Stimulated activated CD4-positive, alpha-beta T cell treated with anti-CD3 and anti-CD28 coated beads, Interleukin-4, amount 100 ng/mL, for 4 hours (primary cell): ENCODE measurements around the gene HFE.
"Not testable (repeated sequence)": the region's sequence is repeated elsewhere in the genome, so short reads cannot be mapped to it uniquely, and the experiment has no call there.

Source experiments
- DNase-seq, 2 experiments: peaks; one replicate each; pipeline ENCODE4 v3.0.0-alpha.2; 2020

HFE gene

GRCh38 chr6:26059941-26060340 is 27.3 kb upstream of the HFE start:
- DNase-seq: no peak

- DNase-seq: peak in 1 of 2 experiments; percentile 21
Measured at GRCh38 chr6:26064619-26065257, 22.5 kb upstream of the HFE start.

DNA sequence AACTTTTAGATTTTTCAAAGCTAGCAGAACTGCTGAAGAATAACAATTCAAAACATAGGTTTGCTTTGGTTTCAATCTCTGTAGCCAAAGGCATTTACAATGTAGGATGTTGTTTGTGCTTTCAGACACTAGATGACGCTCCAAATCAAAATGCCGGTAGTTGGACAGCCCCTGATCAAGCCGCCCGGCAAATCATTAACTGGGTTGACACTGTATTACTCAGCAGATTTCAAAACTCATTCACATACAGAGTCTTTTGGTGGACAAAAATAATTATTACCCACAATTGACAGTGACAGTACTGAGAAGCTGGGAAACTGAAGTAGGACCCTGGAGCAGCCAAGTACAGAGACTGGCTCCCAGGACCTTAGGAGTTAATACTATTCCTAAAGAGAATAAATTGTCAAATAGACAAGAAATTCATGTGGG is 21.3 kb upstream of the HFE start:
- DNase-seq: peak; percentile 24 to 47

- no peak for DNase-seq
Measured at GRCh38 chr6:26067367-26067766, 19.9 kb upstream of the HFE start.

- DNase-seq: no peak
Measured at GRCh38 chr6:26068036-26068435, 19.2 kb upstream of the HFE start.

- DNase-seq: no peak
Measured at GRCh38 chr6:26071135-26071534, 16.1 kb upstream of the HFE start.

- DNase-seq: no peak
Measured at GRCh38 chr6:26075063-26075717, 12.0 kb upstream of the HFE start.

GRCh38 chr6:26078066-26078465 is 9.2 kb upstream of the HFE start:
- DNase-seq: not testable (repeated sequence)

- DNase-seq: not testable (repeated sequence)
Measured at GRCh38 chr6:26081096-26081495, 6.1 kb upstream of the HFE start.

DNA sequence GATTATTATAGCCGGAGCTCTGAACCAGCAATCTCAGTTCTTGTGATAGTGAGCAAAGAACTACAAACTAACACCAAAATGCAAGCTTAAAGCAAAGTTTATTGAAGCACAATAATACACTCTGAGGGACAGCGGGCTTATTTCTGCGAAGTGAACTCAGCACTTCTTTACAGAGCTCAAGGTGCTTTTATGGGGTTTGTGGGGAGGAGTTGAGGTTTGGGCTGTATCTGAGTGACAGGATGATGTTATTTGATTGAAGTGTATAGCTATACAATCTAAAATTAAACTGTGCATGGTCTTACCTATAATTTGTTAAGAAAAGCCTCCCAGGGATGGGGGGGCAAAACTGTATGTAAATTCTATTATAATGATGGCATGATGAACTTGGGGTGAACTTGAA is 1.0 kb upstream of the HFE start:
- peak in 1 of 2 experiments; percentile 32 for DNase-seq

- DNase-seq: no peak
Measured at GRCh38 chr6:26088344-26088743, 1.1 kb downstream of the HFE start.

DNA sequence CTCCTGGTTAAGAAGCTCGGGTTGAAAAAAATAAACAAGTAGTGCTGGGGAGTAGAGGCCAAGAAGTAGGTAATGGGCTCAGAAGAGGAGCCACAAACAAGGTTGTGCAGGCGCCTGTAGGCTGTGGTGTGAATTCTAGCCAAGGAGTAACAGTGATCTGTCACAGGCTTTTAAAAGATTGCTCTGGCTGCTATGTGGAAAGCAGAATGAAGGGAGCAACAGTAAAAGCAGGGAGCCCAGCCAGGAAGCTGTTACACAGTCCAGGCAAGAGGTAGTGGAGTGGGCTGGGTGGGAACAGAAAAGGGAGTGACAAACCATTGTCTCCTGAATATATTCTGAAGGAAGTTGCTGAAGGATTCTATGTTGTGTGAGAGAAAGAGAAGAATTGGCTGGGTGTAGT is 2.0 kb downstream of the HFE start:
- no peak for DNase-seq

GRCh38 chr6:26092443-26092842 is 5.2 kb downstream of the HFE start:
- no peak for DNase-seq

- no peak for DNase-seq
Measured at GRCh38 chr6:26094036-26094435, 6.8 kb downstream of the HFE start.

DNA sequence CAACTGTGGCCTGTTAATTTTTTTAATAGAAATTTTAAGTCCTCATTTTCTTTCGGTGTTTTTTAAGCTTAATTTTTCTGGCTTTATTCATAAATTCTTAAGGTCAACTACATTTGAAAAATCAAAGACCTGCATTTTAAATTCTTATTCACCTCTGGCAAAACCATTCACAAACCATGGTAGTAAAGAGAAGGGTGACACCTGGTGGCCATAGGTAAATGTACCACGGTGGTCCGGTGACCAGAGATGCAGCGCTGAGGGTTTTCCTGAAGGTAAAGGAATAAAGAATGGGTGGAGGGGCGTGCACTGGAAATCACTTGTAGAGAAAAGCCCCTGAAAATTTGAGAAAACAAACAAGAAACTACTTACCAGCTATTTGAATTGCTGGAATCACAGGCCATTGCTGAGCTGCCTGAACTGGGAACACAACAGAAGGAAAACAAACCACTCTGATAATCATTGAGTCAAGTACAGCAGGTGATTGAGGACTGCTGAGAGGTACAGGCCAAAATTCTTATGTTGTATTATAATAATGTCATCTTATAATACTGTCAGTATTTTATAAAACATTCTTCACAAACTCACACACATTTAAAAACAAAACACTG is 10.1 kb downstream of the HFE start:
- DNase-seq: peak; percentile 47 to 57

DNA sequence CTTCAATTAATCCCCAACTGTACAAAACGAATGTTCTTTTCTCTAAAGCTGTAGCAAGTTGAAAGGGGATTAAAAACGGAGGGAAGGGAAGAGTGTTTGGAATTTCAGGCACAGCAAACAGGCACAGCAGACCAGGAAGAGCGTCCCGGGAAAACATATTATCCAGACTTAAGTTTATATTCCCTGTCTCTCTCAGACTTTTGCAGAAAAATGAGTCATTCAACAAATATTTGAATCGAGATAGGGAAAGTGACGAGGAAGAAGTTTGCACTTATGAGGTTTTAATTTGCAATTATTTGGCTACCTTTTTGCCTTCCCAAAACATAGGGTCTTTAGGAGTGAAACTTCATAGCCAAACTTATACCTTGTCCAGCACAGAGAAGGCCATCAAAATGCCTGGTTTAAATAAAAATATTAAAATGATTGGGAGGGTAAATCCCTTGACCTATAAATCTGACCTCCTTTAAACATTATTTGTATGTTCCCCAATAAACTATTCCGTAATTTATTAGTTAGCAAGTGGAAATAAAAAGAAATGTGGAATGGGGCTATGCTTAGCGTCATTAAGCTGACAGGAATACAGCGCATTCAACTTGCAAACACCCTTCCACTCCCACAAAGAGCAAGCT is 16.0 kb downstream of the HFE start:
- DNase-seq: no peak

DNA sequence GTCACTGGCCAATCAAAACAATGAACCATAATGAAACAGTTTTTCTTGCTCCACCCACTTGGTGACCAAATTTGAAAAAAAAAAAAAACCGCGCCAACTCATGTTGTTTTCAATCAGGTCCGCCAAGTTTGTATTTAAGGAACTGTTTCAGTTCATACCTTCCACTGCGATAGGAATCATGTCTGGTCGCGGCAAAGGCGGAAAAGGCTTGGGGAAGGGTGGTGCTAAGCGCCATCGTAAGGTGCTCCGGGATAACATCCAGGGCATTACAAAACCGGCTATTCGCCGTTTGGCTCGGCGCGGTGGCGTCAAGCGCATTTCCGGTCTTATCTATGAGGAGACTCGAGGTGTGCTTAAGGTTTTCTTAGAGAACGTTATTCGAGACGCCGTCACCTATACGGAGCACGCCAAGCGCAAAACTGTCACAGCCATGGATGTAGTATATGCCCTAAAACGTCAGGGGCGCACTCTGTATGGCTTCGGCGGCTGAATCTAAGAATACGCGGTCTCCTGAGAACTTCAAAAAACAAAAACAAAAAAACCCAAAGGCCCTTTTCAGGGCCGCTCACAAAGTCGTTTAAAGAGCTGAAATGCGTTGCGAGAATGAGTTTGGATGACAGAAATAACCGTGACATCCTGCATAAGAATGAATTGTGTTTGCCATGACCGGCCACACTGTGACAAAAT is 16.7 kb downstream of the HFE start:
- DNase-seq: peak; percentile 76 to 84

DNA sequence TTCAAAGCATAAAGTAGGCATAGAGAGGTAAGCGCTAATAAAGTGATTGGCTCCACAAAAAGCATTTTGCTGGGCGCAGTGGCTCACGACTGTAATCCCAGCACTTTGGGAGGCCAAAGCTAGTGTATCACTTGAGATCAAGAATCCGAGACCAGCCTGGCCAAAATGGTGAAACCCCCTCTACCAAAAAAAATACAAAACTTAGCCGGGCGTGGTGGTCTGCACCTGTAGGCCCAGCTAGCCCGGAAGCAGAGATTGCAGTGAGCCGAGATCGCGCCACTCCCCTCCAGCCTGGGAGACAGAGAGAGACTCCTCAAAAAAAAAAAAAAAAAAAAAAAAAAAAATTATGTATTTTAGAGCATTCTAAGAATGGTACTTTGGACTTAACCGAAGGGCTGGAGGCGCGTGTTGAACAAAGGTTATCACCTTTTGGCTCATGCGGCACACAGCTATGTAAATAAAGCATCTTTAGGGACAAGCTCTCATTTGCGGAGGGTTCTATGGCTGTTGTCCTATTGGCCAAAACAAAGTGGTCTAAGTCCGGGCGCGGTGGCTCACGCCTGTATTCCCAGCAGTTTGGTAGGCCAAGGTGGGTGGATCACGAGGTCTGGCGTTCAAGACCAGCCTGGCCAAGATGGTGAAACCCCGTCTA is 17.4 kb downstream of the HFE start:
- DNase-seq: no peak

- no peak for DNase-seq
Measured at GRCh38 chr6:26105109-26105730, 18.0 kb downstream of the HFE start.

GRCh38 chr6:26105842-26106241 is 18.6 kb downstream of the HFE start:
- DNase-seq: no peak

DNA sequence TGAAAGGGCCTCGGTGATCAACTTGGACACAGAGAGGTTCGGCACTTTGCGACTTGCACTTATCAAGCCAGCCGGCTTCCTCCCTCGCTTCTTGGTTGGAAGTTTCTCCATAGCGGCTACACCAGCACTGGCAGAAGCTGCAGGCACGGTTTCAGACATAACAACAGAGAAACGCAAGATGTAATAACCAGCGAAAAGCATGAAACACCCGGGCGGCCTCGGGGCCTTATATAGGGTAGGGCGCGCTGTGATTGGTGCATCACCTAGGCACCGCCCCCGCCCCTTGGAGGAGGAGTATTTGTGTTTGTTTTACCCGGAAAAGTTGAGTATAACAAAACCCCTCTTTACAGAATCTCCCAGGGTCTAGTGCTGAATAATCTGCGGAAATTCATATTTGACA is 20.7 kb downstream of the HFE start:
- no peak for DNase-seq

- no peak for DNase-seq
Measured at GRCh38 chr6:26109772-26110171, 22.5 kb downstream of the HFE start.
